ENCODE data around the gene ITPK1.

Gene ITPK1

DNA sequence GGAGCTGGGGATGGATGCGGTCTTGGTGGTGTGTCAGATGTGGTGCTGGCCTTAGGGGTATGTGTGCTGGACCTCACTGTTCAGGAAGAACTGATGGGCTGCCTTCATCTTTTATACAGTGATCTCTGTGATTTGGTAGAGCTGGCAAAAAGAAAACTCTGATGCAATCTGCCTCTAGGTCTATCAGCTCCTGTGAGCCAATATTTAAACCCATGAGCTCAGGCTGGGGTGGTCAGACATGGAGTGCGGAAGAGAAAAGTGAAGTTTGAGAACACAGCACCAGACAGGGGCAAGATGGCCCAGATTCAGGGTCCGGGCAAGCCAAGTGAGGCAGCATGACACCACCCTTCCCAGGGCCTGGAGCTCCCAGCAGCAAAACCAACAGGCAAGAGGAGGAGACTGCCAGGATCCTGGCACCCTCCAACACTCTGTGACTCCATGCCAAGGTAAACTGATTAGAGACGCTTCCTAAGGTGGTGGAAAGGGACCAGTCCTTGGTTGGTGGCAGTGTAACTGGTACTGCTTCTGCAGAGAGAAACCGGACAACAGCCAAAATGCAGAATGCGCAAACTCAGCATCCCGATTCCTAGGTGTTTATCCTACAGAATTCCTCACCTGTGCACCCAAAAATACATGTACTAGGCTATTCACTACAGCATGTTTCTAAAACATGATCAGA, 110.5 kb downstream of the ITPK1 start:
- TF ChIP-seq ZFX (IDR thresholded peaks at IDR 0.05) = no peak
- TF ChIP-seq, protein P1, sequence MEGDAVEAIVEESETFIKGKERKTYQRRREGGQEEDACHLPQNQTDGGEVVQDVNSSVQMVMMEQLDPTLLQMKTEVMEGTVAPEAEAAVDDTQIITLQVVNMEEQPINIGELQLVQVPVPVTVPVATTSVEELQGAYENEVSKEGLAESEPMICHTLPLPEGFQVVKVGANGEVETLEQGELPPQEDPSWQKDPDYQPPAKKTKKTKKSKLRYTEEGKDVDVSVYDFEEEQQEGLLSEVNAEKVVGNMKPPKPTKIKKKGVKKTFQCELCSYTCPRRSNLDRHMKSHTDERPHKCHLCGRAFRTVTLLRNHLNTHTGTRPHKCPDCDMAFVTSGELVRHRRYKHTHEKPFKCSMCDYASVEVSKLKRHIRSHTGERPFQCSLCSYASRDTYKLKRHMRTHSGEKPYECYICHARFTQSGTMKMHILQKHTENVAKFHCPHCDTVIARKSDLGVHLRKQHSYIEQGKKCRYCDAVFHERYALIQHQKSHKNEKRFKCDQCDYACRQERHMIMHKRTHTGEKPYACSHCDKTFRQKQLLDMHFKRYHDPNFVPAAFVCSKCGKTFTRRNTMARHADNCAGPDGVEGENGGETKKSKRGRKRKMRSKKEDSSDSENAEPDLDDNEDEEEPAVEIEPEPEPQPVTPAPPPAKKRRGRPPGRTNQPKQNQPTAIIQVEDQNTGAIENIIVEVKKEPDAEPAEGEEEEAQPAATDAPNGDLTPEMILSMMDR (conservative IDR thresholded peaks at IDR 0.05) = no peak
- H3K27ac ChIP-seq = peak overlapping the region; percentile 83

DNA sequence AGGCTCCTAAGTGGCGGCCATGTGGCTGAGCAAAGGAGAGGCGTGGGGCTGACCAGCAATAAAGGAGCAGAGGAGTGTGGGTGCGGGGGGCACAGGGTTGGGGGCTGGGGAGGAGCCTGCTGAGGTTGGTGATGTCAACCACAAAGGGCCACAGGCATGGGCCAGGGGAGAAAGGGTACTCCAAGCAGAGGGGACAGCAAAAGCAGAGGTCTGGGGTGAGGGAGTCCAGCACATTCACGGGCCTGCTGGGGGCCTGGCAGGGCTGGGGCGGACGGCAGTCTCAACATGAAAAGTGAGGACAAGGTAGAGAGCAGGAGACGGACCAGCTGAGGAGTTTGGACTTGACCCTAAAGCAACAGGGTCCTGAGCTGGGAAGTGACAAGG, 111.0 kb downstream of the ITPK1 start:
- peak overlapping the region; percentile 83 for H3K27ac ChIP-seq
- TF ChIP-seq, protein P1 (conservative IDR thresholded peaks at IDR 0.05) = no peak
- TF ChIP-seq ZFX (IDR thresholded peaks at IDR 0.05) = no peak

DNA sequence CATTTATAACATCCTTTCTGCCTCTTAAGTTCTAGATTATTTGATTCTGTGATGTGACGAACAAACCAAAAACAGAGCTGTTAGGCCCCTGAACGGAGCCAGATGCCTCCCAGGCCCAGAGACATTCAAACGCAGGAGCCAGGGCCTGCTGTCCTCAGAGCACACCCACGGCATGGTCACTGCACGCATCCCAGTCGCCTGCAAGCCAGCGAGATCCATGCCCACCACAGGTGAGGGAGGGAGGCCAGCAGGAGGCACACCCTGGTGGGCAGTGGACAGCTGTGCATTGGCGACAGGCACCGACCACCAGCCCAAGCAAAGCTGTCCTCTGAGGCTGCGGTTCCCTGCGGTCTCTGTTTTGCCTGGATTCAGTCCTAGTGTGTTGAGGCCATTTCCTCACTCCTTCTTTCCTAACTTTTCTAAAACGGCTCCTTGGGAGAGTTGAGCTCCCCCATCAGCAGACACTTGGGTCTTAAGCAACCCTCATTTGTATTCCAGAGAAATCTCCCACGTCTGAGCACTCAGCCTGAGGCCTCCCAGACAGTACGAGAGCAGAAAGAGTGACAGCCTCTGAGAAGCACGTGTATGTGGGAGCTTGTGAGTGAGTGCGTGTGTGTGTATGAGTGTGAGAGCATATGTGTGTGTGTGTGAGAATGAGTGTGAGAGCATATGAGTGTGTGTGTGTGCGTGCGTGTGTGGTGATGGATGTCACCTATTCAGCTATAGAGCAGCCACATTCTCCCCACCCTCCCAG, 111.6 kb downstream of the ITPK1 start:
- H3K27ac ChIP-seq = peak overlapping the region; percentile 83
- no peak for TF ChIP-seq ZFX (IDR thresholded peaks at IDR 0.05)
- TF ChIP-seq, protein P1 (conservative IDR thresholded peaks at IDR 0.05) = no peak

DNA sequence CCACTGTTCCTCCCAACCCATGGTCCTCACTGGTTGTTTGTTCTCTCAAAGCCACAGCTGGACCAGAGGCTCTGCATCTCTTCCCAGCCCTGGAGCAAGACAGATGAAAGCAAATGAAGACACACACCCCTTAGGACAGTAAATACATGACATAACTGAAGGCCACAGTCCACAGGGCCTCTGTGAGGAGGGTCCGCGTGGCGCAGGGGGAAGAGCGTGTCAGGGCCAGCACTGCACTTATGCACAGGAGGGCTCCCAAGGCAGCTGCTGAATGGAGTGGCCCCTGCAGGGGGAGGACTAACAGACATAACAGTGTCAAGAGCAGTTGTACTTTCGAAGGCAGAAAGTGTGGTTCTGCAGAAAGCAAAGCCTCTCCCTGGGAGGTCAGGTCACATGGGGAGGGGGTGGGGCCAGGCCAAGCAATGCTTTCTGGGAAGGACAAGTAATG, 112.8 kb downstream of the ITPK1 start:
- peak overlapping the region; percentile 83; the same call in 1 of the 2 replicates for H3K27ac ChIP-seq

DNA sequence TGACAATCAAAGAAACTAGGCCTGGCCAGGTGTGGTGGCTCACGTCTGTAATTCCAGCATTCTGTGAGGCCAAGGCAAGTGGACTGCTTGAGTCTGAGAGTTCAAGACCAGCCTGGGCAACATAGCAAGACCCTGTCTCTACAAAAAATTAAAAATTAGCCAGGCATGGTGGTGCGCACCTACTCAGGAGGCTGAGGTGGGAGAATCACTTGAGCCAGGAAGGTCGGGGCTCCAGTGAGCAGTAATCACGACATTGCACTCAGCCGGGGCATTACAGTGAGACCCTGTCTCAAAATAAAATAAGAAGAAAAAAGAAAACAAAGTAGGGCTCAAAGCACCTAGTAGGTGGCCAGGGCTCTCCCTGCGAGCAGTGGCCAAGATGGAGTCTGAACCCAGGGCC, 113.7 kb downstream of the ITPK1 start:
- TF ChIP-seq, protein P1 (conservative IDR thresholded peaks at IDR 0.05) = no peak
- no peak for TF ChIP-seq ZFX (IDR thresholded peaks at IDR 0.05)
- no peak overlapping the region for H3K27ac ChIP-seq

More for the DNA sequence above, 112.8 kb downstream of the ITPK1 start:
- TF ChIP-seq, protein P1 (conservative IDR thresholded peaks at IDR 0.05) = no peak
- TF ChIP-seq ZFX (IDR thresholded peaks at IDR 0.05) = no peak

DNA sequence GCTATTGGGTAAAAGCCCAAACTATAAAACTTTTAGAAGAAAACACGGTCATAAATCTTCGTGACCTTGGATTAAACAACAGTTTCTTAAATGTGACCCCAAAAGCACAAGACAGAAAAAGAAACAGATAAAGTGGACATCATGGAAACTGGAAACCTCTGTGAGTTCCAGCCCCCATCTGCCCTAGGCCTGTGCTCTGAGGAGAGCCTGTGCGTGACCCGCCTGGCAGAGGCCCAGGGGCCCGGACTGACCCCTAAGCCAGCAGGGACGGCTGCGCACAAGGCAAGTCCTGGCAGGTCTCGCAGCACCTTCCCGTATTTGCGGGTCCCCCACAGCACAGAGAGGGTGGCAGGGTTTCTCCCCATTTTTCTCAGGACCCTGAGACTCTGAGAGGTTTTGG, 116.8 kb downstream of the ITPK1 start:
- TF ChIP-seq, protein P1 (conservative IDR thresholded peaks at IDR 0.05) = no peak
- no peak for TF ChIP-seq ZFX (IDR thresholded peaks at IDR 0.05)
- no peak overlapping the region for H3K27ac ChIP-seq
